GM21381 (cell line): ENCODE results near the gene MIPEP.

ENCODE experiments used
- ATAC-seq: cut with Tn5 transposase; IDR thresholded peaks from one replicate; pipeline ENCODE4 v1.9.1; 2021; ENCODE audit warnings: mild to moderate bottlenecking, moderate library complexity; ENCODE audit not compliant: unreplicated experiment

Gene MIPEP

GRCh38 chr13:23855360-23855759 lies 33.8 kb downstream of the MIPEP start:
- ATAC-seq = no peak

- no peak for ATAC-seq
These were observed 36.8 kb downstream of the MIPEP start for GRCh38 chr13:23852351-23852750.

- no peak for ATAC-seq
These were observed 38.1 kb downstream of the MIPEP start for GRCh38 chr13:23851106-23851505.

- ATAC-seq = no peak
These were observed 39.1 kb downstream of the MIPEP start for GRCh38 chr13:23850134-23850533.

- no peak for ATAC-seq
These were observed 39.5 kb downstream of the MIPEP start for GRCh38 chr13:23849670-23850069.

- ATAC-seq = no peak
These were observed 40.5 kb downstream of the MIPEP start for GRCh38 chr13:23848646-23849141.

- no peak for ATAC-seq
These were observed 41.2 kb downstream of the MIPEP start for GRCh38 chr13:23848019-23848418.

- ATAC-seq = no peak
These were observed 41.7 kb downstream of the MIPEP start for GRCh38 chr13:23847497-23847896.

- ATAC-seq = no peak
These were observed 44.0 kb downstream of the MIPEP start for GRCh38 chr13:23845105-23845725.

GRCh38 chr13:23844132-23844531 lies 45.1 kb downstream of the MIPEP start:
- no peak for ATAC-seq

GRCh38 chr13:23843436-23843835 lies 45.8 kb downstream of the MIPEP start:
- ATAC-seq = no peak

GRCh38 chr13:23842406-23842805 lies 46.8 kb downstream of the MIPEP start:
- no peak for ATAC-seq

GRCh38 chr13:23833733-23834611 lies 55.2 kb downstream of the MIPEP start:
- no peak for ATAC-seq

GRCh38 chr13:23828866-23829265 lies 60.3 kb downstream of the MIPEP start:
- ATAC-seq = no peak

GRCh38 chr13:23828086-23828485 lies 61.1 kb downstream of the MIPEP start:
- no peak for ATAC-seq

GRCh38 chr13:23825179-23825578 lies 64.0 kb downstream of the MIPEP start:
- no peak for ATAC-seq

- no peak for ATAC-seq
These were observed 64.8 kb downstream of the MIPEP start for GRCh38 chr13:23824371-23824770.

- ATAC-seq = no peak
These were observed 66.9 kb downstream of the MIPEP start for GRCh38 chr13:23822252-23822824.

GRCh38 chr13:23820530-23820929 lies 68.7 kb downstream of the MIPEP start:
- ATAC-seq = no peak

- no peak for ATAC-seq
These were observed 71.4 kb downstream of the MIPEP start for GRCh38 chr13:23817830-23818229.

- ATAC-seq = no peak
These were observed 72.1 kb downstream of the MIPEP start for GRCh38 chr13:23817136-23817535.

- no peak for ATAC-seq
These were observed 75.6 kb downstream of the MIPEP start for GRCh38 chr13:23813635-23814034.
